ENCODE results near the gene SHLD1. TPM values are rescaled to one million over a fixed set of nuclear protein-coding genes. Genes with fewer than 3 reads are reported as not detected.

SHLD1 gene
- total RNA-seq, 3 donors from 2014 or later (not counting 1 experiment from before 2014, with no cell fraction given): 6.6 to 12.2 (median 8.3) TPM

GRCh38 chr20:5727018-5727515 lies 23.1 kb upstream of the SHLD1 start:
- Histone ChIP-seq H3K4me1 (ENCODE audit: control insufficient read depth, insufficient read depth, low read length) (no peaks in the 10 kb centered on the region), H3K27ac (ENCODE audit: low read length) (no peak overlapping the region), H3K4me3 (ENCODE audit: low read length) (no peak overlapping the region), H3K27me3 (ENCODE audit: control insufficient read depth, insufficient read depth, low read length) (no peaks in the 10 kb centered on the region), H3K36me3 (ENCODE audit: control insufficient read depth, insufficient read depth, low read length) (no peaks in the 10 kb centered on the region), H3K9me3 (ENCODE audit: control insufficient read depth, insufficient read depth, low read length) (no peaks in the 10 kb centered on the region)
- ATAC-seq: no peak
- TF ChIP-seq, protein P1, sequence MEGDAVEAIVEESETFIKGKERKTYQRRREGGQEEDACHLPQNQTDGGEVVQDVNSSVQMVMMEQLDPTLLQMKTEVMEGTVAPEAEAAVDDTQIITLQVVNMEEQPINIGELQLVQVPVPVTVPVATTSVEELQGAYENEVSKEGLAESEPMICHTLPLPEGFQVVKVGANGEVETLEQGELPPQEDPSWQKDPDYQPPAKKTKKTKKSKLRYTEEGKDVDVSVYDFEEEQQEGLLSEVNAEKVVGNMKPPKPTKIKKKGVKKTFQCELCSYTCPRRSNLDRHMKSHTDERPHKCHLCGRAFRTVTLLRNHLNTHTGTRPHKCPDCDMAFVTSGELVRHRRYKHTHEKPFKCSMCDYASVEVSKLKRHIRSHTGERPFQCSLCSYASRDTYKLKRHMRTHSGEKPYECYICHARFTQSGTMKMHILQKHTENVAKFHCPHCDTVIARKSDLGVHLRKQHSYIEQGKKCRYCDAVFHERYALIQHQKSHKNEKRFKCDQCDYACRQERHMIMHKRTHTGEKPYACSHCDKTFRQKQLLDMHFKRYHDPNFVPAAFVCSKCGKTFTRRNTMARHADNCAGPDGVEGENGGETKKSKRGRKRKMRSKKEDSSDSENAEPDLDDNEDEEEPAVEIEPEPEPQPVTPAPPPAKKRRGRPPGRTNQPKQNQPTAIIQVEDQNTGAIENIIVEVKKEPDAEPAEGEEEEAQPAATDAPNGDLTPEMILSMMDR (IDR thresholded peaks at IDR 0.05): no peak
- WGBS (ENCODE audit: insufficient coverage): 67% methylated on average over 4 of the region's 5 CpGs
- H3K27ac Mint-ChIP-seq: no peak overlapping the region
- no peak overlapping the region for H3K4me3 Mint-ChIP-seq
- intact Hi-C loops (cut with micrococcal nuclease): no loop called here
- no peaks in the 10 kb centered on the region for H3K4me1 Mint-ChIP-seq
- H3K9me3 Mint-ChIP-seq: no peaks in the 10 kb centered on the region
- peaks cover 8% of the 10 kb centered on the region in 2 donors for H3K27me3 Mint-ChIP-seq (ENCODE audit: low read depth in 2 of 2)
- no peaks in the 10 kb centered on the region for H3K36me3 Mint-ChIP-seq
- DNase-seq: no peak

DNA sequence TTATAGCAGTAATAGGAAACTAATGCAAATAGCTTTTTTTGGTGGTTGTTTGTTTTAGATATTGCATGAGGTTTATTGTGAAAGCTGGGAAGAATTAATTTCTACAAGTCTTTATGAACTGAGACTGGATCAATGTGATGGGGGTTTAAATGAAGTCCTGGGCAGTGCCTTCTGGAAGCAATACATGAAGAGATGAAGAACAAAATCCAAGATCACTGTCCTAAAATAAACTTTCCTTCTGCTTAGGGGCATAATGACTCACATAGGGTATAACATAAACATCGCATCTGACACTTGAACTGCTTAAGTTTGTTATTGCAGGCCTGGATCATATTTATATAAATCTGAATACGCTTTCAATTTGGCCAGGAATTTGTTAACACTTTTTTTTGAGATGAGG lies 20.9 kb upstream of the SHLD1 start:
- Histone ChIP-seq H3K36me3 (ENCODE audit: control insufficient read depth, insufficient read depth, low read length) (no peaks in the 10 kb centered on the region), H3K4me1 (ENCODE audit: control insufficient read depth, insufficient read depth, low read length) (no peaks in the 10 kb centered on the region), H3K9me3 (ENCODE audit: control insufficient read depth, insufficient read depth, low read length) (no peaks in the 10 kb centered on the region), H3K27ac (ENCODE audit: low read length) (no peak overlapping the region), H3K4me3 (ENCODE audit: low read length) (no peak overlapping the region), H3K27me3 (ENCODE audit: control insufficient read depth, insufficient read depth, low read length) (no peaks in the 10 kb centered on the region)
- ATAC-seq (no peak), DNase-seq (no peak)
- intact Hi-C loops (cut with micrococcal nuclease): no loop called here
- Mint-ChIP-seq H3K4me3 (no peak overlapping the region), H3K36me3 (no peaks in the 10 kb centered on the region), H3K27ac (no peak overlapping the region), H3K27me3 (ENCODE audit: low read depth in 2 of 2) (peaks cover 13 to 15% of the 10 kb centered on the region in 2 donors), H3K9me3 (no peaks in the 10 kb centered on the region), H3K4me1 (no peaks in the 10 kb centered on the region)
- TF ChIP-seq, protein P1 (IDR thresholded peaks at IDR 0.05): no peak
- 86% methylated on average over 2 of the region's 2 CpGs for WGBS (ENCODE audit: insufficient coverage)

DNA sequence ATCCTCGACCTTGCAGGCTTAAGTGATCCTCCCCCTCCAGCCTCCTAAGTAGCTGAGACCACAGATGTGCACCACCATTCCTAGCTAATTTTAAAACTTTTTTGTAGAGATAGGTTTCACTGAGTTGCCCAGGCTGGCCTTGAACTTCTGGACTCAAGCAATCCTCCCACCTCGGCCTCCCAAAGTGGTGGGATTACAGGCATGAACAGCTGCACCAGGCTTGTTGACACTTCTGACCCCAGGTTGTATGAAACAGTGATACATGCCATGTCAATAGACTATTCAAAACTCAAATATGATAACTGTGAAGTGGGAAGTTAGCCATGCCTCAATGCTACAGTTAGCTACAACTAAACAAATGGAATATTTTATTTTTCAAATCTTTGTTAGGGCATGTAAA lies 20.1 kb upstream of the SHLD1 start:
- H3K36me3 Mint-ChIP-seq: no peaks in the 10 kb centered on the region
- Histone ChIP-seq H3K27ac (ENCODE audit: low read length) (no peak overlapping the region), H3K27me3 (ENCODE audit: control insufficient read depth, insufficient read depth, low read length) (no peaks in the 10 kb centered on the region), H3K36me3 (ENCODE audit: control insufficient read depth, insufficient read depth, low read length) (no peaks in the 10 kb centered on the region), H3K4me1 (ENCODE audit: control insufficient read depth, insufficient read depth, low read length) (no peaks in the 10 kb centered on the region), H3K4me3 (ENCODE audit: low read length) (no peak overlapping the region), H3K9me3 (ENCODE audit: control insufficient read depth, insufficient read depth, low read length) (no peaks in the 10 kb centered on the region)
- no peaks in the 10 kb centered on the region for H3K9me3 Mint-ChIP-seq
- TF ChIP-seq, protein P1 (IDR thresholded peaks at IDR 0.05): no peak
- WGBS (ENCODE audit: insufficient coverage): 83% methylated on average over 2 of the region's 2 CpGs
- peaks cover 16 to 21% of the 10 kb centered on the region in 2 donors for H3K27me3 Mint-ChIP-seq (ENCODE audit: low read depth in 2 of 2)
- intact Hi-C loops (cut with micrococcal nuclease): no loop called here
- ATAC-seq (no peak), DNase-seq (no peak)
- H3K4me1 Mint-ChIP-seq: no peaks in the 10 kb centered on the region
- no peak overlapping the region for H3K27ac Mint-ChIP-seq
- no peak overlapping the region for H3K4me3 Mint-ChIP-seq

- H3K4me1 ChIP-seq (ENCODE audit: control insufficient read depth, insufficient read depth, low read length): no peaks in the 10 kb centered on the region
- peaks cover 18 to 23% of the 10 kb centered on the region in 2 donors for H3K27me3 Mint-ChIP-seq (ENCODE audit: low read depth in 2 of 2)
- no peaks in the 10 kb centered on the region for H3K27me3 ChIP-seq (ENCODE audit: control insufficient read depth, insufficient read depth, low read length)
- H3K4me3 ChIP-seq (ENCODE audit: low read length): no peak overlapping the region
- H3K4me3 Mint-ChIP-seq: no peak overlapping the region
- DNase-seq: no peak
- no peaks in the 10 kb centered on the region for H3K9me3 Mint-ChIP-seq
- 79% methylated on average over 6 of the region's 6 CpGs for WGBS (ENCODE audit: insufficient coverage)
- no peaks in the 10 kb centered on the region for H3K4me1 Mint-ChIP-seq
- ATAC-seq: no peak
- H3K27ac ChIP-seq (ENCODE audit: low read length): no peak overlapping the region
- TF ChIP-seq, protein P1 (IDR thresholded peaks at IDR 0.05): no peak
- no peak overlapping the region for H3K27ac Mint-ChIP-seq
- H3K36me3 ChIP-seq (ENCODE audit: control insufficient read depth, insufficient read depth, low read length): no peaks in the 10 kb centered on the region
- no peaks in the 10 kb centered on the region for H3K9me3 ChIP-seq (ENCODE audit: control insufficient read depth, insufficient read depth, low read length)
- H3K36me3 Mint-ChIP-seq: no peaks in the 10 kb centered on the region
- intact Hi-C loops (cut with micrococcal nuclease): no loop called here
These were observed 18.3 kb upstream of the SHLD1 start for GRCh38 chr20:5731753-5732366.

All from natural killer cell (primary cell).